OCI-LY1 (cell line): Measurements from ENCODE around the gene LGR4.

Experiments
- H2AFZ ChIP-seq: fragments of 200-600 bp; sonication (generic), shearing (Covaris generic); 2 replicates; pipeline ENCODE4 v1.6.0; 2014; ENCODE audit warnings: antibody characterized with exemption, mild to moderate bottlenecking, low read length
- H3F3A ChIP-seq: fragments of 200-600 bp; sonication (generic), shearing (Covaris generic); 2 replicates; pipeline ENCODE4 v1.6.0; 2014; ENCODE audit warnings: mild to moderate bottlenecking, antibody characterized with exemption, low read length, moderate library complexity; ENCODE audit not compliant: insufficient read depth
- H3K27ac ChIP-seq: fragments of 200-600 bp; sonication (generic); 2 replicates; pipeline ENCODE4 v1.5.1; 2014; ENCODE audit warnings: low read length, mixed run types, mild to moderate bottlenecking, low read depth; ENCODE audit not compliant: poor library complexity, severe bottlenecking
- H3K27me3 ChIP-seq: fragments of 200-600 bp; sonication (generic); 2 replicates; pipeline ENCODE4 v1.6.0; 2014; ENCODE audit warnings: antibody characterized with exemption, mild to moderate bottlenecking, low read length, moderate library complexity; ENCODE audit not compliant: insufficient read depth
- H3K36me3 ChIP-seq: fragments of 200-600 bp; sonication (generic); 2 replicates; pipeline ENCODE4 v1.6.1; 2014; ENCODE audit warnings: mild to moderate bottlenecking, antibody characterized with exemption, low read length, moderate library complexity, mixed read lengths; ENCODE audit not compliant: insufficient read depth
- H3K4me1 ChIP-seq: fragments of 200-600 bp; sonication (generic); 2 replicates; pipeline ENCODE4 v1.5.1; 2014; ENCODE audit warnings: mild to moderate bottlenecking, low read length, moderate library complexity; ENCODE audit not compliant: insufficient read depth, severe bottlenecking
- H3K4me2 ChIP-seq: fragments of 200-600 bp; sonication (generic), shearing (Covaris generic); 2 replicates; pipeline ENCODE4 v1.6.1; 2014; ENCODE audit warnings: low read length
- H3K4me3 ChIP-seq: fragments of 200-600 bp; sonication (generic); 2 replicates; pipeline ENCODE4 v1.5.1; 2014; ENCODE audit warnings: low read length, low read depth, mild to moderate bottlenecking, mixed read lengths; ENCODE audit not compliant: poor library complexity, severe bottlenecking
- H3K79me2 ChIP-seq: fragments of 200-600 bp; shearing (Covaris generic); 2 replicates; pipeline ENCODE4 v1.6.1; 2016; ENCODE audit warnings: mixed run types, low read length, mixed read lengths; ENCODE audit not compliant: insufficient read depth
- H3K9ac ChIP-seq: fragments of 200-600 bp; sonication (generic), shearing (Covaris generic); 2 replicates; pipeline ENCODE4 v1.6.1; 2014; ENCODE audit warnings: mild to moderate bottlenecking, low read length, mixed read lengths
- H3K9me2 ChIP-seq: fragments of 200-600 bp; sonication (generic), shearing (Covaris generic); 2 replicates; pipeline ENCODE4 v1.6.1; 2014; ENCODE audit warnings: low read depth, mild to moderate bottlenecking, low read length, mixed read lengths
- H3K9me3 ChIP-seq: fragments of 200-600 bp; shearing (Covaris generic); 2 replicates; pipeline ENCODE4 v1.6.1; 2014; ENCODE audit warnings: low read length, mixed read lengths
- H4K20me1 ChIP-seq: fragments of 200-600 bp; sonication (generic), shearing (Covaris generic); 2 replicates; pipeline ENCODE4 v1.6.0; 2016; ENCODE audit warnings: mild to moderate bottlenecking, low read length; ENCODE audit not compliant: insufficient read depth
- CTCF ChIP-seq: fragments of 200-600 bp; sonication (generic), shearing (Covaris generic); IDR thresholded peaks from 2 replicates; pipeline ENCODE4 v1.5.1; 2017; ENCODE audit warnings: mild to moderate bottlenecking, antibody characterized with exemption, low read length, moderate library complexity, mixed read lengths
- EZH2 ChIP-seq: fragments of 200-600 bp; sonication (generic), shearing (Covaris generic); IDR thresholded peaks from 2 replicates; pipeline ENCODE4 v1.8.0; 2017; ENCODE audit warnings: borderline replicate concordance, mixed run types, mild to moderate bottlenecking, antibody characterized with exemption, low read length, moderate library complexity, mixed read lengths

The LGR4 gene

GRCh38 chr11:27401280-27401832, 71.2 kb downstream of the LGR4 start:
- Histone ChIP-seq H3K27me3 (no peaks in the 10 kb centered on the region), H3F3A (no peaks in the 10 kb centered on the region), H3K27ac (no peak overlapping the region), H2AFZ (no peak overlapping the region), H4K20me1 (no peaks in the 10 kb centered on the region), H3K4me2 (no peak overlapping the region), H3K36me3 (no peaks in the 10 kb centered on the region), H3K9me2 (no peaks in the 10 kb centered on the region), H3K9me3 (no peaks in the 10 kb centered on the region), H3K79me2 (no peaks in the 10 kb centered on the region), H3K4me3 (no peak overlapping the region), H3K9ac (no peak overlapping the region), H3K4me1 (no peaks in the 10 kb centered on the region)
- TF ChIP-seq EZH2 = no peak
- TF ChIP-seq CTCF = no peak

- TF ChIP-seq CTCF (no peak), EZH2 (no peak)
Measured at GRCh38 chr11:27398400-27398770, 74.2 kb downstream of the LGR4 start.

GRCh38 chr11:27397624-27398399, 74.8 kb downstream of the LGR4 start:
- Histone ChIP-seq H2AFZ (no peak overlapping the region), H4K20me1 (no peaks in the 10 kb centered on the region), H3K4me3 (no peak overlapping the region), H3K4me2 (no peak overlapping the region), H3K79me2 (no peaks in the 10 kb centered on the region), H3K9me2 (no peaks in the 10 kb centered on the region), H3K9me3 (no peaks in the 10 kb centered on the region), H3F3A (no peaks in the 10 kb centered on the region), H3K27ac (no peak overlapping the region), H3K27me3 (no peaks in the 10 kb centered on the region), H3K4me1 (no peaks in the 10 kb centered on the region), H3K9ac (no peak overlapping the region), H3K36me3 (no peaks in the 10 kb centered on the region)
- no peak for TF ChIP-seq EZH2
- TF ChIP-seq CTCF = no peak

More at GRCh38 chr11:27398400-27398770, 74.2 kb downstream of the LGR4 start:
- no peaks in the 10 kb centered on the region for H3K4me1 ChIP-seq
- H3K36me3 ChIP-seq = no peaks in the 10 kb centered on the region
- no peak overlapping the region for H3K27ac ChIP-seq
- no peaks in the 10 kb centered on the region for H3F3A ChIP-seq
- H3K9ac ChIP-seq = no peak overlapping the region
- no peak overlapping the region for H3K4me2 ChIP-seq
- no peaks in the 10 kb centered on the region for H3K79me2 ChIP-seq
- no peaks in the 10 kb centered on the region for H3K9me3 ChIP-seq
- no peak overlapping the region for H2AFZ ChIP-seq
- no peaks in the 10 kb centered on the region for H3K27me3 ChIP-seq
- no peaks in the 10 kb centered on the region for H3K9me2 ChIP-seq
- H3K4me3 ChIP-seq = no peak overlapping the region
- no peaks in the 10 kb centered on the region for H4K20me1 ChIP-seq
